K562 (cell line): ENCODE results near the gene NPPC. TPM values are rescaled to one million over a fixed set of nuclear protein-coding genes. Genes with fewer than 3 reads are reported as not detected.

Experiments used
- CTBP1 ChIP-seq: fragments of 450-650 bp; IDR thresholded peaks from 2 replicates; pipeline ENCODE4 v1.6.1; 2016; ENCODE audit warnings: borderline replicate concordance
- RBM25 ChIP-seq: fragments of 200-400 bp; formaldehyde crosslinking; IDR thresholded peaks from 2 replicates; pipeline ENCODE4 v1.6.1; 2018; ENCODE audit warnings: low read length, low read depth, moderate library complexity; ENCODE audit not compliant: severe bottlenecking
- RBM34 ChIP-seq: fragments of 200-400 bp; formaldehyde crosslinking; IDR thresholded peaks from 2 replicates; pipeline ENCODE4 v1.6.1; 2018; ENCODE audit warnings: low read length, borderline replicate concordance; ENCODE audit not compliant: insufficient read depth
- YY1 ChIP-seq, 3 experiments: IDR thresholded peaks; 2 replicates each; pipeline ENCODE4 v1.6.1; 2011; ENCODE audit warnings: low read length in 2 of 3, mild to moderate bottlenecking in 2 of 3, moderate library complexity in 2 of 3, borderline replicate concordance in 1 of 3, control low read depth in 1 of 3, low read depth in 1 of 3; ENCODE audit not compliant: insufficient read depth in 3 of 3, insufficient replicate concordance in 2 of 3, control insufficient read depth in 1 of 3, insufficient read length in 1 of 3; ENCODE audit errors: extremely low read depth in 1 of 3
- ZNF445 ChIP-seq: fragments of 250-450 bp; sonication (Bioruptor Pico); IDR thresholded peaks from 2 replicates; pipeline ENCODE4 v1.4.0; 2020; ENCODE audit warnings: low read depth, mild to moderate bottlenecking, moderate library complexity
- polyA plus RNA-seq, 8 experiments: library from polyadenylated mRNA; depleted of rRNA in 4 of 8; stranded (reverse) in 5 of 8; unstranded in 3 of 8; fragments of >200 nt; fragmentation: Nextera tagmentation in 2 of 8; fragmentation: Illumina TruSeq in 1 of 8; extraction: Ambion mirVana in 2 of 8; extraction: Trizol in 1 of 8; gene quantifications; 2 replicates each; pipeline versions ENCODE4 v1.2.1 to v1.2.3, GENCODE V29; 2011 to 2014; ENCODE audit warnings: inconsistent platforms in 1 of 8, missing spikeins in 1 of 8
- total RNA-seq, 7 experiments: library from RNA; depleted of rRNA in 6 of 7; stranded (reverse); fragments of >200 nt in 6 of 7; fragmentation: Illumina TruSeq in 2 of 7; extraction: Trizol in 2 of 7; gene quantifications; 2 replicates each; pipeline versions ENCODE4 v1.2.1 to v1.2.3, GENCODE V29; 2011 to 2021; ENCODE audit warnings: low replicate concordance in 1 of 7
- TF ChIP-seq, protein P1 (sequence below), 3 experiments: IDR thresholded peaks in 2 of 3; conservative IDR thresholded peaks in 1 of 3; 2 replicates each; pipeline ENCODE4 v1.5.1; 2011 to 2012; ENCODE audit warnings: low read length in 3 of 3, mild to moderate bottlenecking in 3 of 3, control low read depth in 2 of 3, improper control_type of control experiment in 1 of 3, inconsistent platforms in 1 of 3, low read depth in 1 of 3, mixed read lengths in 1 of 3, moderate library complexity in 1 of 3; ENCODE audit not compliant: insufficient read depth in 2 of 3
- TF ChIP-seq, protein P2 (sequence below): sonication (generic); formaldehyde crosslinking; IDR thresholded peaks from 2 replicates; pipeline ENCODE4 v1.8.1; 2023; ENCODE audit warnings: missing genetic modification reagents, mild to moderate bottlenecking, borderline replicate concordance
- TF ChIP-seq, protein P3 (sequence below), 2 experiments: fragments of 450-650 bp; formaldehyde crosslinking in 1 of 2; IDR thresholded peaks; 2 replicates each; pipeline versions ENCODE4 v1.4.0 to v1.6.1; 2014 to 2020; ENCODE audit warnings: mild to moderate bottlenecking in 2 of 2, borderline replicate concordance in 1 of 2, low read depth in 1 of 2

NPPC gene
- total and polyA plus RNA-seq, 9 of the 15 experiments (the other 6 are each of a cell fraction or from before 2014, with no cell fraction given): not detected

DNA sequence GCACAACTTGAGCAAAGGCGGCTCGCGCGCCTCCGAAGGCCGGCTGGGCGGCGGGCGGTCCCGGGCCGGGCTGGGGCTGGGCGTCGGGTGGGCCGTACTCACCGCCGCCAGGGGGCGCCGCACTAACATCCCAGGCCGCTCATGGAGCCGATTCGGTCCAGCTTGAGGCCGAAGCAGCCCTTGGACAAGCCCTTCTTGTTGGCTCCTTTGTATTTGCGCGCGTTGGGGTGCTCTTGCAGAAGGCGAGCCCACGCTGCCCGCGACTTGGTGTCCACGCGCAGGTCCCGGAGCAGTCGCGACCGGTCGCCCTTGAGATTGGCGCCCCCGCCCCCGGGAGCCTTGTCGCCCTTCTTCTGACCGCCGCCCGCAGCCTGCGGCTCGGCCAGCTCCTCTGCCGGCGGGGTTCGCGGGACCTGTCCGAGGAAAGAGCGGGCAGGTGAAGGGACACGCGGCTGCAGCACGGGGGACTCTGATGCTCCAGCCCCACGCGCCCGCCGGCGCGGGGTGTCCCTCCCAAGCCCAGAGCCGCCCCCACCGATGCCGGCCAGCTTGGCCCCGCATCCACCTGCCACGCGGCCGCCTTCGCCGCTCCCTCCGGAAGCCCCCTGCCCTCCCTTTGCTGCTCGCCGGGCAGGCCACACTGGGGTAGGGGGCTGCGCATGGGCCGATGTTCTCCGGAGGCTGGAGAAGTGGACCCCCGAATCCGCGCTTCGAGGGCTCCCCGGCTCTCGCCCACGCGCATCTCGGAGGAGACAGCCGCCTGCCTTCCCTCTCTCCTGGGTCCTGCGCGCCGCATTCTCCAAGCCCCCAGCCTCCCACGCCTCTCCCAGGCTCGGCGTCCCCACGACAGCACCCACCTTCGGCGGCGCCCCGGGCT, 655 bp downstream of the NPPC start (continued):
- TF ChIP-seq, protein P1, sequence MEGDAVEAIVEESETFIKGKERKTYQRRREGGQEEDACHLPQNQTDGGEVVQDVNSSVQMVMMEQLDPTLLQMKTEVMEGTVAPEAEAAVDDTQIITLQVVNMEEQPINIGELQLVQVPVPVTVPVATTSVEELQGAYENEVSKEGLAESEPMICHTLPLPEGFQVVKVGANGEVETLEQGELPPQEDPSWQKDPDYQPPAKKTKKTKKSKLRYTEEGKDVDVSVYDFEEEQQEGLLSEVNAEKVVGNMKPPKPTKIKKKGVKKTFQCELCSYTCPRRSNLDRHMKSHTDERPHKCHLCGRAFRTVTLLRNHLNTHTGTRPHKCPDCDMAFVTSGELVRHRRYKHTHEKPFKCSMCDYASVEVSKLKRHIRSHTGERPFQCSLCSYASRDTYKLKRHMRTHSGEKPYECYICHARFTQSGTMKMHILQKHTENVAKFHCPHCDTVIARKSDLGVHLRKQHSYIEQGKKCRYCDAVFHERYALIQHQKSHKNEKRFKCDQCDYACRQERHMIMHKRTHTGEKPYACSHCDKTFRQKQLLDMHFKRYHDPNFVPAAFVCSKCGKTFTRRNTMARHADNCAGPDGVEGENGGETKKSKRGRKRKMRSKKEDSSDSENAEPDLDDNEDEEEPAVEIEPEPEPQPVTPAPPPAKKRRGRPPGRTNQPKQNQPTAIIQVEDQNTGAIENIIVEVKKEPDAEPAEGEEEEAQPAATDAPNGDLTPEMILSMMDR (IDR thresholded peaks at IDR 0.05 in 2 of 3, conservative IDR thresholded peaks at IDR 0.05 in 1 of 3; ENCODE audit: insufficient read depth in 2 of 3, low read depth in 1 of 3, low read length in 3 of 3): peak; percentile 67 to 85 (median 69)
- TF ChIP-seq, protein P2, sequence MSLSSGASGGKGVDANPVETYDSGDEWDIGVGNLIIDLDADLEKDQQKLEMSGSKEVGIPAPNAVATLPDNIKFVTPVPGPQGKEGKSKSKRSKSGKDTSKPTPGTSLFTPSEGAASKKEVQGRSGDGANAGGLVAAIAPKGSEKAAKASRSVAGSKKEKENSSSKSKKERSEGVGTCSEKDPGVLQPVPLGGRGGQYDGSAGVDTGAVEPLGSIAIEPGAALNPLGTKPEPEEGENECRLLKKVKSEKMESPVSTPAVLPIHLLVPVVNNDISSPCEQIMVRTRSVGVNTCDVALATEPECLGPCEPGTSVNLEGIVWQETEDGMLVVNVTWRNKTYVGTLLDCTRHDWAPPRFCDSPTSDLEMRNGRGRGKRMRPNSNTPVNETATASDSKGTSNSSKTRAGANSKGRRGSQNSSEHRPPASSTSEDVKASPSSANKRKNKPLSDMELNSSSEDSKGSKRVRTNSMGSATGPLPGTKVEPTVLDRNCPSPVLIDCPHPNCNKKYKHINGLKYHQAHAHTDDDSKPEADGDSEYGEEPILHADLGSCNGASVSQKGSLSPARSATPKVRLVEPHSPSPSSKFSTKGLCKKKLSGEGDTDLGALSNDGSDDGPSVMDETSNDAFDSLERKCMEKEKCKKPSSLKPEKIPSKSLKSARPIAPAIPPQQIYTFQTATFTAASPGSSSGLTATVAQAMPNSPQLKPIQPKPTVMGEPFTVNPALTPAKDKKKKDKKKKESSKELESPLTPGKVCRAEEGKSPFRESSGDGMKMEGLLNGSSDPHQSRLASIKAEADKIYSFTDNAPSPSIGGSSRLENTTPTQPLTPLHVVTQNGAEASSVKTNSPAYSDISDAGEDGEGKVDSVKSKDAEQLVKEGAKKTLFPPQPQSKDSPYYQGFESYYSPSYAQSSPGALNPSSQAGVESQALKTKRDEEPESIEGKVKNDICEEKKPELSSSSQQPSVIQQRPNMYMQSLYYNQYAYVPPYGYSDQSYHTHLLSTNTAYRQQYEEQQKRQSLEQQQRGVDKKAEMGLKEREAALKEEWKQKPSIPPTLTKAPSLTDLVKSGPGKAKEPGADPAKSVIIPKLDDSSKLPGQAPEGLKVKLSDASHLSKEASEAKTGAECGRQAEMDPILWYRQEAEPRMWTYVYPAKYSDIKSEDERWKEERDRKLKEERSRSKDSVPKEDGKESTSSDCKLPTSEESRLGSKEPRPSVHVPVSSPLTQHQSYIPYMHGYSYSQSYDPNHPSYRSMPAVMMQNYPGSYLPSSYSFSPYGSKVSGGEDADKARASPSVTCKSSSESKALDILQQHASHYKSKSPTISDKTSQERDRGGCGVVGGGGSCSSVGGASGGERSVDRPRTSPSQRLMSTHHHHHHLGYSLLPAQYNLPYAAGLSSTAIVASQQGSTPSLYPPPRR: no peak
- TF ChIP-seq RBM34: 0 out of 2 replicates have a peak, but pooled peaks have one; percentile 43
- TF ChIP-seq YY1 (IDR thresholded peaks at IDR 0.05; ENCODE audit: borderline replicate concordance in 1 of 3, control insufficient read depth in 1 of 3, extremely low read depth in 1 of 3, insufficient read depth in 3 of 3, insufficient read length in 1 of 3, insufficient replicate concordance in 2 of 3, low read depth in 1 of 3, low read length in 2 of 3): peak in 1 of 3 experiments; percentile 16
- no peak for TF ChIP-seq RBM25
- TF ChIP-seq, protein P3, sequence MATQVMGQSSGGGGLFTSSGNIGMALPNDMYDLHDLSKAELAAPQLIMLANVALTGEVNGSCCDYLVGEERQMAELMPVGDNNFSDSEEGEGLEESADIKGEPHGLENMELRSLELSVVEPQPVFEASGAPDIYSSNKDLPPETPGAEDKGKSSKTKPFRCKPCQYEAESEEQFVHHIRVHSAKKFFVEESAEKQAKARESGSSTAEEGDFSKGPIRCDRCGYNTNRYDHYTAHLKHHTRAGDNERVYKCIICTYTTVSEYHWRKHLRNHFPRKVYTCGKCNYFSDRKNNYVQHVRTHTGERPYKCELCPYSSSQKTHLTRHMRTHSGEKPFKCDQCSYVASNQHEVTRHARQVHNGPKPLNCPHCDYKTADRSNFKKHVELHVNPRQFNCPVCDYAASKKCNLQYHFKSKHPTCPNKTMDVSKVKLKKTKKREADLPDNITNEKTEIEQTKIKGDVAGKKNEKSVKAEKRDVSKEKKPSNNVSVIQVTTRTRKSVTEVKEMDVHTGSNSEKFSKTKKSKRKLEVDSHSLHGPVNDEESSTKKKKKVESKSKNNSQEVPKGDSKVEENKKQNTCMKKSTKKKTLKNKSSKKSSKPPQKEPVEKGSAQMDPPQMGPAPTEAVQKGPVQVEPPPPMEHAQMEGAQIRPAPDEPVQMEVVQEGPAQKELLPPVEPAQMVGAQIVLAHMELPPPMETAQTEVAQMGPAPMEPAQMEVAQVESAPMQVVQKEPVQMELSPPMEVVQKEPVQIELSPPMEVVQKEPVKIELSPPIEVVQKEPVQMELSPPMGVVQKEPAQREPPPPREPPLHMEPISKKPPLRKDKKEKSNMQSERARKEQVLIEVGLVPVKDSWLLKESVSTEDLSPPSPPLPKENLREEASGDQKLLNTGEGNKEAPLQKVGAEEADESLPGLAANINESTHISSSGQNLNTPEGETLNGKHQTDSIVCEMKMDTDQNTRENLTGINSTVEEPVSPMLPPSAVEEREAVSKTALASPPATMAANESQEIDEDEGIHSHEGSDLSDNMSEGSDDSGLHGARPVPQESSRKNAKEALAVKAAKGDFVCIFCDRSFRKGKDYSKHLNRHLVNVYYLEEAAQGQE (IDR thresholded peaks at IDR 0.05; ENCODE audit: borderline replicate concordance): peak; percentile 74; the same call in 1 of the 2 replicates
- TF ChIP-seq, protein P3 (CRISPR knock-in tag; IDR thresholded peaks at IDR 0.05; ENCODE audit: low read depth): no peak
- peak; percentile 44; the same call in 1 of the 2 replicates for TF ChIP-seq CTBP1
- TF ChIP-seq ZNF445: no peak
